Chondrocyte (in vitro differentiated cells): ENCODE measurements around the gene CPSF6. TPM values are rescaled to one million over a fixed set of nuclear protein-coding genes. Genes with fewer than 3 reads are reported as not detected.

Experiments
- DNase-seq: peaks from one replicate; pipeline ENCODE4 v3.0.0; 2021; ENCODE audit warnings: mixed read lengths, low spot score
- H3K27ac Mint-ChIP-seq: one replicate; pipeline ENCODE4 v1.8.0; 2021; ENCODE audit warnings: mild to moderate bottlenecking, moderate library complexity, mixed read lengths; ENCODE audit not compliant: unreplicated experiment
- H3K27me3 Mint-ChIP-seq: 2 replicates; pipeline ENCODE4 v1.8.0; 2021; ENCODE audit warnings: low read depth, mixed read lengths
- H3K36me3 Mint-ChIP-seq: 2 replicates; pipeline ENCODE4 v1.8.0; 2021; ENCODE audit warnings: low read depth, mixed read lengths
- H3K4me1 Mint-ChIP-seq: 2 replicates; pipeline ENCODE4 v1.8.0; 2021; ENCODE audit warnings: low read depth, mild to moderate bottlenecking, mixed read lengths
- H3K4me3 Mint-ChIP-seq: one replicate; pipeline ENCODE4 v1.8.0; 2021; ENCODE audit warnings: mild to moderate bottlenecking, moderate library complexity, mixed read lengths; ENCODE audit not compliant: unreplicated experiment
- H3K9me3 Mint-ChIP-seq: 2 replicates; pipeline ENCODE4 v1.8.0; 2021; ENCODE audit warnings: low read depth, mixed read lengths
- total RNA-seq: library from RNA; stranded (reverse); gene quantifications from 3 replicates; pipeline ENCODE4 v1.2.1, GENCODE V29; 2021
- TF ChIP-seq, protein P1 (sequence below): fragments of 200-600 bp; sonication (generic); IDR thresholded peaks from 2 replicates; pipeline ENCODE4 v1.5.0; 2021; ENCODE audit warnings: antibody characterized with exemption, mild to moderate bottlenecking, moderate library complexity

The CPSF6 gene
- total RNA-seq, 1 donor from 2014 or later: 51.6 TPM

DNA sequence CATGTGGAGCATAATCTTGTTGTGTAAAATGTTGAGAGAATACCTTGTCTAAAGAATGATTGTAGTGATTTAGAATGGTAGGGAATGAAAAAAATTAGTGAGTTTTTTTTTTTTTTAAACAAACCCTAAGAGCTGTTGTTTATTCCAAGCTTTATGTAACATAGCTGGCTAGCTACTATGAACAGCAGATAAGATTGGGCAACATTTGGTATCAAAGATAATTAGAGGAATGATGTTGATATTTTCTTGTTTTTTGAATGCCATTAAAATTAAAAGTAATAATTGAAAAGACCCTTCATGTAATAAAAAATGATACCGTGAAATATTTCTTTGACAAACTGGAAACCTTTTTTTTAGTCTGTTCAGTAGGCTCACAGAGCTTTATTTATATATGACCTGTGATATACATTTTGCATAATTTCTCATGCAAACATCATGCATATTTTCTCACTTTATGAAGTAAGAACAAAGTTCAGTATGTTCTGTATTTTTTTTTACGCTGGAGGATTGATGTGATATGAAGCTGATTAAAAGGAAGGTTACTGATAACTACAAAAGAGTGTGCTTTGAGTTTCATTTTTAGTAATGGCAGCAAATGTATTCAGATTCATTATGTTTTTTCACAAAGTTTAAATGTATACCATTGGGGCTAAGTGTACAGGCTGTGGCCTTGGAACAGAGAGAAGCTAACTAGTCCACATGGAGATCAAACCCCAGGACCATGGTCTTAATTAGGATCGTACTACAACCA lies 8.1 kb downstream of the CPSF6 start:
- H3K4me3 Mint-ChIP-seq: no peak overlapping the region
- TF ChIP-seq, protein P1, sequence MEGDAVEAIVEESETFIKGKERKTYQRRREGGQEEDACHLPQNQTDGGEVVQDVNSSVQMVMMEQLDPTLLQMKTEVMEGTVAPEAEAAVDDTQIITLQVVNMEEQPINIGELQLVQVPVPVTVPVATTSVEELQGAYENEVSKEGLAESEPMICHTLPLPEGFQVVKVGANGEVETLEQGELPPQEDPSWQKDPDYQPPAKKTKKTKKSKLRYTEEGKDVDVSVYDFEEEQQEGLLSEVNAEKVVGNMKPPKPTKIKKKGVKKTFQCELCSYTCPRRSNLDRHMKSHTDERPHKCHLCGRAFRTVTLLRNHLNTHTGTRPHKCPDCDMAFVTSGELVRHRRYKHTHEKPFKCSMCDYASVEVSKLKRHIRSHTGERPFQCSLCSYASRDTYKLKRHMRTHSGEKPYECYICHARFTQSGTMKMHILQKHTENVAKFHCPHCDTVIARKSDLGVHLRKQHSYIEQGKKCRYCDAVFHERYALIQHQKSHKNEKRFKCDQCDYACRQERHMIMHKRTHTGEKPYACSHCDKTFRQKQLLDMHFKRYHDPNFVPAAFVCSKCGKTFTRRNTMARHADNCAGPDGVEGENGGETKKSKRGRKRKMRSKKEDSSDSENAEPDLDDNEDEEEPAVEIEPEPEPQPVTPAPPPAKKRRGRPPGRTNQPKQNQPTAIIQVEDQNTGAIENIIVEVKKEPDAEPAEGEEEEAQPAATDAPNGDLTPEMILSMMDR: no peak
- no peaks in the 10 kb centered on the region for H3K27me3 Mint-ChIP-seq
- no peaks in the 10 kb centered on the region for H3K36me3 Mint-ChIP-seq
- no peak for DNase-seq
- H3K27ac Mint-ChIP-seq: peak overlapping the region; percentile 41
- no peaks in the 10 kb centered on the region for H3K9me3 Mint-ChIP-seq
- H3K4me1 Mint-ChIP-seq: peaks cover 64% of the 10 kb centered on the region

GRCh38 chr12:69252033-69252432 lies 12.7 kb downstream of the CPSF6 start:
- no peak overlapping the region for H3K4me3 Mint-ChIP-seq
- TF ChIP-seq, protein P1: no peak
- H3K27ac Mint-ChIP-seq: peak overlapping the region; percentile 75
- H3K9me3 Mint-ChIP-seq: no peaks in the 10 kb centered on the region
- peaks cover 44% of the 10 kb centered on the region for H3K4me1 Mint-ChIP-seq
- H3K36me3 Mint-ChIP-seq: peaks cover 9% of the 10 kb centered on the region
- no peaks in the 10 kb centered on the region for H3K27me3 Mint-ChIP-seq
- no peak for DNase-seq

DNA sequence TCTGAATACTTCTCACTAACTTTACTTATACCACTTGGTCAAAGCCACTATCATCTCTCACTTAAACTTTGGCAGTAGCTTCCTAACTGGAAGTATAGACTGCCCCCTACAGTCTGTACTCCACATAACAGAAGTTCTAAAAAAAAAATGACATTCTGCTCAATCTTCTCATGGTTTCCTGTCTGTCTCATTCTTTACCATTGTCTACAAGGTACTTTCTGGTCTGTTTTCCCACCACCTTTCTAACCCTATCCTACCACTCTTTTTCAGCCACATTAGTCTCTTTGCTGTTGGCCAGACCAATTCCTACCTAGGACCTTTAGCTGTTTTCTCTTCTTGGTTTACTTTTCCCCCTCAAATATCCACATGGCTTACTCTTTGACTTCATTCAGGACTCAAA lies 14.7 kb downstream of the CPSF6 start:
- H3K27ac Mint-ChIP-seq: peak overlapping the region; percentile 37
- H3K27me3 Mint-ChIP-seq: no peaks in the 10 kb centered on the region
- no peak for DNase-seq

DNA sequence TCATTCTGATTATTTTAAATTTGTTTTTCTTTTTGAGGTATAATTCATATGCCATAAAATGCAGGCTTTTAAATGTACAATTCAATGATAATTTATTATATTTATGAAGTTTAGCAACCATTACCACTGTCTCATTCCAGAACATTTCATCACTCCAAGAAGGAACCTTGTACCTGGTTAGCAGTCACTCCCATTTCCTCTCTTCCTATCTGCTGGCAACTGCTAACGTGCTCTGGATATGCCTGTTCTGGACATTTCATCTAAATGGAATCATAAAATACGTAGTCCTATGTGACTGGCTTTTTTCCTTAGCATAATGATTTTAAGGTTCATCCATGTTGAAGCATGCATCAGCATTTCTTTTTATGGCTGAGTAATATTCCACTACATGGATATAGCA lies 15.5 kb downstream of the CPSF6 start:
- Mint-ChIP-seq H3K27ac (no peak overlapping the region), H3K9me3 (no peaks in the 10 kb centered on the region), H3K27me3 (no peaks in the 10 kb centered on the region), H3K4me3 (no peak overlapping the region), H3K36me3 (peaks cover 24% of the 10 kb centered on the region), H3K4me1 (peaks cover 25% of the 10 kb centered on the region)
- no peak for DNase-seq
- TF ChIP-seq, protein P1: no peak

More for the DNA sequence above, 14.7 kb downstream of the CPSF6 start:
- H3K9me3 Mint-ChIP-seq: no peaks in the 10 kb centered on the region
- peaks cover 33% of the 10 kb centered on the region for H3K4me1 Mint-ChIP-seq
- H3K36me3 Mint-ChIP-seq: peaks cover 18% of the 10 kb centered on the region
- H3K4me3 Mint-ChIP-seq: no peak overlapping the region
- TF ChIP-seq, protein P1: peak; percentile 83

DNA sequence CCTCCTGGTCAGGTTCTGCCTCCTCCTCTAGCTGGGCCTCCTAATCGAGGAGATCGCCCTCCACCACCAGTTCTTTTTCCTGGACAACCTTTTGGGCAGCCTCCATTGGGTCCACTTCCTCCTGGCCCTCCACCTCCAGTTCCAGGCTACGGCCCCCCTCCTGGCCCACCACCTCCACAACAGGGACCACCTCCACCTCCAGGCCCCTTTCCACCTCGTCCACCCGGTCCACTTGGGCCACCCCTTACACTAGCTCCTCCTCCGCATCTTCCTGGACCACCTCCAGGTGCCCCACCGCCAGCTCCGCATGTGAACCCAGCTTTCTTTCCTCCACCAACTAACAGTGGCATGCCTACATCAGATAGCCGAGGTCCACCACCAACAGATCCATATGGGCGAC lies 19.3 kb downstream of the CPSF6 start:
- H3K4me1 Mint-ChIP-seq: peaks cover 8% of the 10 kb centered on the region
- H3K36me3 Mint-ChIP-seq: peaks cover 41% of the 10 kb centered on the region
- no peaks in the 10 kb centered on the region for H3K9me3 Mint-ChIP-seq
- H3K4me3 Mint-ChIP-seq: no peak overlapping the region
- DNase-seq: no peak
- H3K27me3 Mint-ChIP-seq: no peaks in the 10 kb centered on the region
- H3K27ac Mint-ChIP-seq: no peak overlapping the region
- TF ChIP-seq, protein P1: no peak
